Activated gamma-delta T cell treated with Interleukin-2 at 50 U/mL for 16 hours (primary cell): ENCODE data around the gene GLS.
A peak's percentile ranks its signal among the peaks of the same experiment; 100 is the strongest.
"Not testable (repeated sequence)": the region's sequence is repeated elsewhere in the genome, so short reads cannot be mapped to it uniquely, and the experiment has no call there.

Source experiments
- DNase-seq: peaks from one replicate; pipeline ENCODE4 v3.0.0-alpha.2; 2020

Gene GLS

DNA sequence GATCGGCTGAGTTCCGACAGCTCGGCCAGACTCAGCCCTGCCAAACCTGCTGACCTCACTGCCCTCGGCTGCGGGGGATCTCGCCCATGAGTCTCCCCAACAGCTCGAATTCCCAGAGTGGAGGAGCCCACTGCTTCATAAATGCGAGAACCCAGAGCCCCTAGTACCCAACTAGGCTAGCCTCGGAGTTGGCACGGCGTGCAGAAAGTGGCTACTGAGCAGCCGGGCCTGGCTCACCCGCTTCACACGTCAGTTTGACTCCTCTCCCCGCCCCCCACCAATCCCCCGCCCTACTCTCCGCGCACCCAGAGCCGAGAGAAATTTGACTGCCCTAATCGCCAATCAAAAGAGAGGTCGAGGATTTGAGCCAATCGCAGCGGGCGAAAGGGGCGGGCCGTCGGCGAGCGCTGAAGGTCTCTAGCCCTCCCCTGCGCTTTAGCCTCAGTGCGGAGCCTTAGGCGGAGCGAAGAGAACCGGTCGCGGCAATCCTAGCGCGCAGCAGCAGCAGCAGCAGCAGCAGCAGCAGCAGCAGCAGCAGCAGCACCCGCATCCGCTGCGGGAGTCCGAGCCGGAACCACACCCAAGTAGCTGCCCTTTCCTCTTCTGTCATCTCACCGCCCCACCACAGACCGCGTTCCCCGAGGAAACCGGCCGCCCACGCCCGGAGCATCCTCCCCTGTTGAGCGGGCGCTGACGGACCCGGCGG lies at the start of gene GLS:
TSS of gene GLS (plus strand) at position 444 of the 706 bp plus-strand sequence. CDS start 264 bp downstream, outside the sequence.
- peak; percentile 95 for DNase-seq

DNA sequence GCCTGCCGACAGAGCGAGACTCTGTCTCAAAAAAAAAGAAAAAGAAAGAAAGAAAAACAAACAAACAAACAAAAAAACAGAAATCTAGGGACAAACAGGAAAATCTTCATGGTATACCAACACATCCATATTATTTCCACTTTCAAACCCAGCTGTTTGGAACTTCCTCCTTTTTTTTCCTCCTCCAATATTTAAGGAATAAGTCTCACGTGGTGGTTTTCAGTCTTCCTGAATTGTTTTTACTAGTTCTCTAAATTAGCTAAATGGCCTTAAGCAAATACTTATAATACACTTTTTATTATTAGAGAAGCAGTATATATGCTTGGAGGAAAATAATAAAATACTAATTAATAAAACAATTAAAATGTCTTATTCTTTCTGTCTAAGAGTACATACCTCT lies 48.7 kb upstream of the GLS start:
- DNase-seq = no peak

DNA sequence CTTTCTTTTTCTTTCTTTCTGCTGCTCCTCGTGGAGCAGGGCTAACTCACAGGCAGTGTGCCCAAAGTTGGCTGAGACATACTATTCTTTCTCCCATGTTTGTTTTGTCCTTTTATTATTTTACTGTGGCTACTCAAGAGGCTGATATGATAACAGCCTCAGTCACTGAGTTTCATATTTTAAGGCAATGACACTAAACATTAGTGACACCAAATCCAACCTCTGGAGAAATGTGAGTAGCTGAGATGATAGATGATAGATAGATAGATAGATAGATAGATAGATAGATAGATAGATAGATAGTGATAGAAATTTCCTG lies 45.8 kb upstream of the GLS start:
- no peak for DNase-seq

DNA sequence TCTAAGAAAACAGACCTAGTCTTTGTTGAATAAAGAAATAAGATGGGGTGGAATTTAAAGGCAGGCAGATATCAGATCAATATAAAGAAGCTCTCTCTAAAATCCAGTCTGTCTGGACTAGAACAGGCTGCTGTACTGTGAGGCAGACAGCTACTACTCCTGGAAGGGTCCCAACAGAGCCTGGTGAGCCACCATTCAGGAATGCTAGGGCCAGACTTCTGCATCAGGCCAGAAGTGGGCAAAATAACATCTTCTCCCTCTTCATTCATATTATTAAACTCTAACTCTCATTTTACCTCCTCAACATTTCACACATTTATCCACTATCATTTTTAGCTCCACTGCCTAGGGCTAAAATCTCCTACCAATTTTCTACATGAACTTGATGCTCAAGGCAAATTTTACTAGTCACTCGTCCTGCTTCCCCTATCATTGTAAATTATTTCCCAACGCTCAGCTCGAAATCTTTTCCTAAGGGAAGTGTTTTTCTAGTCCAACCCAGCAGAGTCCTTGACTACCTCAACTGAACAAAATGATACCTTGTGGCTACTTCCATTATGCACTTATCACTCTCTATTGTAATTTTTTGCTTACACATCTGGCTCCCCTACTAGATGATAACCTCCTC lies 45.2 kb upstream of the GLS start:
- no peak for DNase-seq

DNA sequence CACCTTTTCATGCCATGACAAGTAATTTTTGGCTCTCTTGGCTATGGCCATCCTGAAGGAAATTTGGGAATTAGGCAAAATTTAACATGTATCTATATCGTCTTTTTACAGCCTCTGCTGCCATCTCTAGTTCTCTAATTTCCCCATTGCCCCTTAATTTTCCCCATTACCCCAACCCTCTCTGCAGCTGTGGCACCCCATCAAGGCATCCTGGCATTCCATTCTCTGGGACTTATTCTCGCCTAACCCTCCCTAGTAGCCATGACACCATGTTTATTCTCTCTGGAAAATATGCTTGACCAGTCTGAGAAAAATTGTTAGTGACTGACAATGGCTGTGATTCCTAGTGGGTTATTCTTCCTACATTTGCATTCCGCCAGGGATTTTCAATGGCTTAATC lies 43.9 kb upstream of the GLS start:
- no peak for DNase-seq

DNA sequence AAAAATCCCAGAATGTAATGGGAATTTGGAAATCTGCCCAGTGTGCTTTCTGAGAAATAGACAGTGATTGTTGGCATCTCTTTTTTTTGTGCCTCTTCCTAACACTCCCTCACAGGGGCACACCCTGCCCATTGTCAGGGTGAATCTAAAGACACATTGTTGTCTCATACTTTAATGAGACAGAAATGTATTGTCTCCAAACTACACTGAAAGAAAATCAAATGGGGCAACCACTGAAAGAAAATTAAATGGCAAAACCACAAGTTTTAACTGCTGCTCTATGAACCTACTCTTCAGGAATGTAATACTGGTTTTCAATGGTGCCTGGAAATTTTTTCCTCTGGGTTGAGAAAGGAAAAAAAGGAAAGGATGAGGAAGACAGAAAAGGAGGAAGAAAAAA lies 43.2 kb upstream of the GLS start:
- no peak for DNase-seq

DNA sequence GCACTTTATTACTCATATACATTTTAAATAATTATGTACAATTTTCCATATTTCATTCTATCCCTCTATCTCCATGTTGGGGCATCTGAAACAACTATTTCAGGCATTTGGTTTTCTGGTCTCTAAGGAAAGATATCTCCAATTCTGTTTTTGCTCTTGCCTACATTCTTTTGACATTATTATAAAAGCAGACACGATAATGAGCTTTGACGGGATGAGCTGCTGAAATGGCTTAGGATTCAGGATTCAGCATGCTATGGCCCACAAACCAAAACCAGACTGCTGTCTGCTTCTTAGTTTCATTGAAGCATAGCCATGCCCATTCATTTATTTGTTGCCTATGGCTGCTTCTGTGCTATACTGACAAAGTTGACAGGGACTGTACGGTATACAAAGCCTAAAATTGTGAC lies 42.7 kb upstream of the GLS start:
- no peak for DNase-seq

DNA sequence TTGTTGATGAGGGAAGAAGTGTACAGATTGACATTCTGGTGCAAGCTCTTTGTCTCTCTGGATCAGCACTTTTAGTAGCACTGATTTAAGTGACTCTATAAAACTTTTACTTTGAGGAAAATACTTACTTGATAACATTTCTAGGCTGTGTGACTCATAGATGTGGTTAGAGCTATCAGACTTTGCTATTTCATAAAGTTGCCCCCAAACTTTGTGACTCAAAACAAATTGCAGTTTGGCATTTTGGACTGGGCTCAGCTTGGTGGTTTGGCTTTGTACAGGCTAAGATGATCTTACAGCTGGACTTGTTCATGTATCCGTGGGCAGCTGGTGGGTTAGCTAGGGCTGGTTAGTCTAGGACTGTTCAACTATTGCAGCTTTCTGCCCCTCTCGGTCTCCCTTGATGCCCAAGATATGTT lies 42.1 kb upstream of the GLS start:
- no peak for DNase-seq

DNA sequence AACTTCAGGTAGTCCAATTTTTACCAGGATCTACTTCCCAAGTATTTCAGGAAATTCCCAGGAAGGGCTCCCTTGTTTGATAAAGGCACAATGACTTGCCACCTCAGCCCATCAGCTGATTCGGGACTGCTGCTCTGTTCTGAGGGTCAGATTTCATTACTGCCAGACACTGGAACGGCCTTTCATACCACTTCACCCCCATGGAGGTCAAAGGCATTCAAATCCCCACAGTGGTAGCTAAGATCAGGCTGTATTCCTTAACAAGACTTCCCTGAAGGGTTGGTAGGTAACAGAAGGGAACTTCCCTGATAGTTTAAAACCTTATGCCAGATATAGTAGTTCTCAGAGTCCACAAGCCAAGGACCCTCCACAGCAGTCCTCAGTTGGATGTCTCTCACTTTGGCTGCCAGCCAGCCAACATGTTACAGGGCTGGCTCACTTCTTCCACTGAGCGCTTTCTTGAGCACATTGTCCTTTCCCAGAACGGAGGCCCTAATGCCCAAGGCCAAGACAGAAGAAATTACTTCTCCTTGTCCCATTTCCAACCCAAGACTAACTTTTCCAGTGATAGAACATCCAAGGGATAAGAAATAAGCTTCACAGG lies 40.0 kb upstream of the GLS start:
- DNase-seq = no peak

DNA sequence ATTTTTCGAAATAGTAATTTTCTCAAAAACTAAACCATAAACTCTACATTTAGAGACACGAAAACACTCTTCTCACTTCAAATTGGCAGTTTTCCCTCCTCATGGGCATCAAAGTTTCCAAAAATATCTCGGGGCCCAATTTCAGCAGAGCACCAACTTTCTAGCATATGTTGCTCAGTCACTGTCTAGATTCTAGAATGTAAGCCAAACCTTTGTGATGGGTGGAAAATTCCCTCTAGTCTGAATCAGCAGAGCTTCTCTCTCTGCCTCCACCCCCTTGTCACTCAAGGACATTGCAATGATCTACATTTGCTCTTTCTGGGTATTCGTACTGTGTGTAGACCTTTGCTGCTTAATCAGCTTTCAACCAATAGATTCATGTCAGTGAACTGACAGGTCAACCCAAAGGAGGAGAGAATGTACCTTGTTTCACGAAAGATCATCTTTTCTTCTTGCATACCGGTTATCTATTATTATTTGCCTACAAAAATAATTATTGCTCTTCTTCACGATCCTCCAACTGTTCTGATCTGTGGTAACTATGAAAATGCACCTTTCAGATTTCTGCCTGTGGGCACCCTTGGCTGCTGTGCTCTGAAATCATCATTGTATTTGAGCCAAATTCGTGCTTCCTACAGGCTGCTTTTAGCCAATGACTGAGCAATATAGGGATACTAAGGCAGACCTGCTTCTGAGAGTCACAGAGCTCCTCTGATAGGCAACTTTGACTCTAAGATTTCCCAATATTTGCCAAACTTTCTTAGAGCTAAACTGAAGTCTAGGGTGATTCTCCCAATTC lies 38.7 kb upstream of the GLS start:
- no peak for DNase-seq

DNA sequence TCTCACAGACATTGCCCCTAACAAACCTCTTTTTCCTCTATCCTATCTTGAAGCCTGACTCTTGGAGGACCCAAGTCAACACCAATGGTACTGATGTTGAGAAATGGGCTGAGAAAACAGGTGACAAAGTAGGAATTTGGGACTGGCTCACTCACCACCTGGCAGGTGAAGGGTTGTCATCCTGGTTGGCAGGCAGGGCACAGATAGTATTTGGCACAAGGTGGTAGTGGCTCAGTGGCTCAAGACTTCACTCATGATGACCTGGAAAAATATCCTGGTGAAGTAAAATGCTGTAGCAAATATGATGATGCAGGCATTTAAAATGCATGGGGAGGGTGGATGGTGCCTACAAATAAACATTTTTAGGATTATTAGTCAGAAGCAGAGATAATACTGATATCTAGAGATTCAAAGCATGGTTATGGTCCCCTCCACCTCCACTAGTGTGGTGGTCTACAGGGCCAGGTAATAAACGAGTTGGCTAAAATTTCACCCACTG lies 38.0 kb upstream of the GLS start:
- DNase-seq = no peak

DNA sequence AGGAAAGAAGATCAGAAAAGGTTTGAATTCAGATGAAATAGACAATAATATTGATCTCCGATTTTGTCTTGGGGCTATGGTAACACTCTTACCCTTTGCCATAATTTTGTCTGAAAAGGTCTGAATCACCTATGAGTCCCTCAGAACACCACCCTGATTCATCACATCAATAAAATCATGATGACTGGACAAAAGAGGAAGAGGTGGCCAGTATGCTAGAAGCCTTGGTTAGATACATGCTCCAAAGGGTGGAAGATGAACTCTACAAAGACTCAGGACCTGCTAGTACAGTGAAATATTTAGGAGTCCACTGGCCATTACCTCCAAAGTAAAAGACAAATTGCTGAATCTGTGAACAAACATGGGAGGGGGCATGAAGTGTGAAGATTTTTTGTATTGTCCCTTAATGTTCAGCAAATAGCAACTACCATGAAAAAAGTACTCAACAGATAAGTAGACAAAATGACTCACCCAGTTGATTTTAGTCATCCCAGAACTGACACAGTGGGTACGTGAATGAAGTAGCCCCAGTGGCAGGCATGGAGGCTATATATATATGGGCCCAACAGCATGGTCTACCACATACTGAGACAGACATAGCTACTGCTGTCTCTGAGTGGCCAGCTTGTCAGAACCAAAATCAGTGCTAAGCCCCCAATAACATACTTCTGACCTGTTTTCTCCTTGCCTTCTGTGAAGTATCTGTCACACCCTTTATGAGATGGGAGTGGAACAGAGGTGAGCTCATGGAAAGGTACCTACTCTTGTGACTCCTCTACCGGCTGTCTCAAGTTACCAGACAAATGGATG lies 36.5 kb upstream of the GLS start:
- DNase-seq = no peak

DNA sequence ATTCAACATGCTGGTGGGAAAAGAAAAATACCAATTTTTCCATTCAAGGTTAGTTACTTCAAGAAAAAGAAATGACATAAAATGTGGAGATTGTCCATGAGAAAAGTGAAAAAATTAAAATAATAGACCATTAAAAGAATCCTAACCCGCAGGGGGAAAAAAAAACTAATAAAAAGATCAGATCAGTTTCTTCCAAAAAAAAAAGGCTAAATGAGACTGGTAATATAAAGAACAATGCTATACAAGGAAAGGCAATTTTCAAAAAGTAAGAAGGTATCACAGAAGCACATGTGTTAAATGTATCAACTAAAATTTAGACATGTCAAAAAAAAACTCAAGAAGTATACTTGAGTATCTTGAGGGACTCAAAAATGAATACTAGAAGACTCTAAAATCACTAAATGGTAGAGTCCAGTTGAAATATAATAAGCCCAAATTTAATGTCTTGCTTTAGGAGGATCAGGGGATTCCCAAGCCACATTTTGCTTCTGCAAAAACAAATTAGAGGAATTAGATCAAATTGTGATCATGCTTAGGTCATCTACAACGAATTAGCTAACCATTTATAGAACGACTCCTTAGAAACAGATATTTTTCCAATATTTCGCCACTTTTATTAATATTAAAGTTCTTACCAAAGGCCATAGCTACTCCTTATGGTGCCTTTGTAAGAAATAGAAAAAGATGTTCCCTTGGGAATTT lies 35.8 kb upstream of the GLS start:
- no peak for DNase-seq

DNA sequence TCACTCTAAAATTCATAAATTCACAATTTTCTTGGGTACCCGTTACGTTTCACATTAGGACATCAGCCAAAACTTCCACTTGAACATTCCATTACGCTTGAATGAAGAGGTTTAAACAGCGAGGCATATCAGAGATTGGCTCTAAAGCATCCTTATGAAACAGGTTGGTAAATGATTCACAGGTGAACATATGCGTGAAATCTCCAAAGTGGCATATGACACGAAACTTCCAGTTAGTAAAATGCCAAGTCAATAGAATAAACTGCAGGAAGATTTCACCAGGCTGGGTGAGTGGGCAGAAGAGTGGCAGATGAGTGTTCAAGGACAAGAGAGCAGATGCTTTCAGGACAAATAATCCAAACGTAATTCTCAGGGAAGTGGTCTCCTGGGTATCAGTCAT lies 33.9 kb upstream of the GLS start:
- no peak for DNase-seq

DNA sequence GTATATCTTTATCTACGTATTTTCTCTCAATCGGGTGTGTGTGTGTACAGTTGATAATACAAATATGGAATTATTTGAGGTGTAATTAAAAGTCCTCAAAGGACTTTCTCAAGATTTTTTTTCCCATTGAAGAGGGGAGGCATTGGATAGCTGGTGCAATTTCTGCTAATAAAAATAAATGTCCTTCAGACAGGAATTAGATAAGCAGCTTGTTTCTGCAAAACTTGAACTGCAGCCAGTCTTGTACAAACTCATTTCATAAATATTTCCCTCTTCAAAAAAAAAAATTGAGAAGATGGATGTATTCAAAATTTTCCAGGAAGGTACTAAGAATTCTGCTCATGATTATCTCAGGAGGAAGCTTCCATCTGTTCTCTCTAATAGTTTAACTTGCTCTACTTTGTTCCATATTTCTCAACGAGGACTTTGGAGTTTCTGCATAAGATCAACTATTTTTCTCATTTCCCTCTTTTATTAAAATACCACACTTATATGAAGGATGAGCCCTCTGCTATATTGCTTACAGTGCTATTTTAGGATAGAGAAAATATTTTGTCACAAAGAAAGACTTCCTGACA lies 33.0 kb upstream of the GLS start:
- DNase-seq = no peak

DNA sequence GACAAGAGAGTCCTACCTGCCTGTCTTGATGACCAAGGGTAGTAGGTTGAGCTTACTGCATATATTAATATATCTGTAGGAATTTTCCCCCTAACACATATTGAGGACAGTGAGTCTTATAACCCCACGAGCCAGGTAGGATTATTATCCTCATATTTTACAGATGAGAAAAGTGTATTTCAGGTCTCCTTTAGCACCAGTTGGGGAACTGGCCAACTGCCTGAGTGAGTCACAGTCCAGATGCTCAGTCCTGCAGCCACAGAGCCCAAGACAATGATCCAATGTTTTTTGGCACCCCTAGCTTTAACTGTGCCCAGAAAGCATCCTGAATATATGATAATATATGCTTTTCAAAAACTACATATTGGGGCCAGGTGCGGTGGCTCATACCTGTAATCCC lies 30.8 kb upstream of the GLS start:
- no peak for DNase-seq

DNA sequence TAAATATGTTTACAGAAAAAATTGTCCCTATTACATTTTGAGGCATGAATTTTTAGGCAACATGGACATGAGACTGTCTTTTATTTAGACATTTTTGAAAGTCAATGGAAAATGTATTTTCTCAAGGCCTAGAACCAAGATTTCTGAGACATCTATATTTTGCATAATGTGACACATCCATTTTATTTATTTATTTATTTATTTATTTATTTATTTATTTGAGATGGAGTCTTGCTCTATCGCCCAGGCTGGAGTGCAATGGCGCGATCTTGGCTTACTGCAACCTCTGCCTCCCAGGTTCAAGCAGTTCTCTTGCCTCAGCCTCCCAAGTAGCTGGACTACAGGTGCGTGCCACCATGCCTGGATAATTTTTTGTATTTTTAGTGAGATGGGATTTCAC lies 27.6 kb upstream of the GLS start:
- not testable (repeated sequence) for DNase-seq

DNA sequence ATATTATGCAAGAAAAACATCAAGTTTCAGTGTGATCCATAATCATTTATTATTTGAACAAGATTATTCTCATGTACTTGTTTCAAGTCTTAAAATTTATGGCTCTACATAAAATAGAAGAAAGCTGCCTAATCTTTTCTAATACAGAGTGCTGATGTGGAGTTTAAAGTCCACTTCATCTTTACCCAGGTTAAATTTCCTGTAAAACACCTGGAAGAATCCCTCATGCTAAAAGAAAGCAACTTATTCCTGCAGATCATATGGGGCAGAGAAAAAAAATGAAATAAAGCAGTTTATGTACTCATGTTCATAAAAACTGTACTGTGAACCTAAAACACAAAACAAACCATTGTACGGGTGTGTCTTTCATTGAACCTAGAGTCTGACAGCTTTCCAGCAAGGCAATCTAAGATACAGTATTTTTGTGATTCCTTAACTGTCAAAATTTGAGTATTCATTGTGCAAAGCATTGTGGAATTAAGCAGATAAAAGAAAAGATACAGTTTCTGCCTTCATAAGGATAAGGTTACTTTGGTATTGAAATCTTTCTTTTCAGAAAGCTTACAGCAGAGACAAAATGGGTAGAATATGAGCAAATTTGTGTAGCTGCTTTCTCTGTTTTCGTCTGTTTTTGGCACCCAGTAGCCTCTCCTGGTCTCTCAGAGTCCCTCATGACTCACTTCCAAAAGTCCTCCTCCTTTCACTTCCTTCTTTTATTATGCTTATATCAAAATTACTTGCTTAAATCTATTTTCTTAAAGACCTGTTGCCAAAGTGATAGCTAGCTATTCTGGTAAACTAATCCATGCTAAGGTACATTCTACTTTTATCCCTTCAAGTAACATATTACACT lies 26.9 kb upstream of the GLS start:
- DNase-seq = no peak

DNA sequence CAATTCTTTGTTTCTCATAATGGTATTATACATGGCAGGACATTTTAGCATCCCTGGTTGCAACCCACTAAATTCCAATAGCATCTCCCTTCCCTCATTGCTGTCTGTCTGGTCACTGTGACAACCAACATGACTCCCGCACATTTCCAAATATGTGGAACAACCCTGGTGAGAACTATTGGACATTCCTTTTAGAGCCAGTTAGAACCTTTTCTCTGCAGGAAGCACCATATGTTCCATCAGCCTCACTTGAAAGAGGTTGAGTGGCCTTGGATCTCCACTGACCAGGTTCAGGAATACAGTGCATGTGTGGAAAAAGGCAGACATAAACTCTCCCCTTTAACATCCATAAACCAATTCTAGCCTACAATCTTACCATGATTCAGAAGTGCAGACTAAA lies 25.9 kb upstream of the GLS start:
- DNase-seq = no peak

DNA sequence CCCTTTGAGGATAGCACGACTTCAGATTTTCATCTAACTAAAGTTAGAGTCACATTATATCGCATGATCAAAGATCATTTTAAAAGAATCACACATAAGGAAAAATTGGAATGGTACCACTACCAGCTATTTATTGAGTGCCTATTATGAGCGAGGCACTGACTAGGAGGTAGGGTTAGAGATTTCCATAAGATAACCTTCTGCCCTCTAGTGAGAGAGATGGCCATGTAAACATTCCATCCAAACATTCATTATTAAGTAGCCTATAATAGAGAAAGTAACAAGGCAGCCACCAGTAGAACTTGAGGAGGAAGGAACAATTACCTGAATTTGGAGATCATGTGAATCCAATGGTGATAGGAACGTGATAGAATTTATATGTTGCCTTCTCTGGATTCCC lies 25.4 kb upstream of the GLS start:
- no peak for DNase-seq

DNA sequence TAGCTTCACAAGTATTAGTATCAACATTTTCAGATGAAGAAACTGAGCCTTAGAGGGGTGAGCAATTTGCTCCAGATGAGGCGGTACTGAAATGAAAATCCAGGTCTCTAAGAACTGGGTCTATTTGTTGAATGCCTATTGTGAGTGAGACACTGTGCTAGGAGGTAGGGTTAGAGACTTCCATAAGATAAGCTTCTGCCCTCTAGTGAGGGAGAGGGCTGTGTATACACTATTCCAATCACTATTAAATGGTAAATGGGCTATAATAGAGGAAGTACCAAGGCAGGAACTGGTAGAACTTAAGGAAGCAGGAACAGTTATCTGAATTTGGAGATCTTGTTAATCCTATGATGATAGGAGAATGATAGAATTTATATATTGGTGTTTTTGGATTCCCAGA lies 23.6 kb upstream of the GLS start:
- DNase-seq = no peak
